Rectal smooth muscle tissue (tissue), 1 donor: Measurements from ENCODE around the gene KRTAP10-7.
"Not testable (repeated sequence)": the region's sequence is repeated elsewhere in the genome, so short reads cannot be mapped to it uniquely, and the experiment has no call there.

Source experiments
- H3K27ac ChIP-seq: one replicate; pipeline ENCODE4 v1.7.0; 2013; ENCODE audit warnings: low read depth, low read length, inconsistent platforms
- H3K27me3 ChIP-seq: one replicate; pipeline ENCODE4 v1.7.0; 2013; ENCODE audit warnings: low read length; ENCODE audit not compliant: control insufficient read depth, insufficient read depth
- H3K36me3 ChIP-seq: one replicate; pipeline ENCODE4 v1.7.0; 2013; ENCODE audit warnings: low read length; ENCODE audit not compliant: control insufficient read depth, insufficient read depth
- H3K4me1 ChIP-seq: one replicate; pipeline ENCODE4 v1.7.0; 2013; ENCODE audit warnings: low read length; ENCODE audit not compliant: control insufficient read depth, insufficient read depth
- H3K4me3 ChIP-seq: one replicate; pipeline ENCODE4 v1.7.0; 2013; ENCODE audit warnings: low read length
- H3K9ac ChIP-seq: one replicate; pipeline ENCODE4 v1.7.0; 2013; ENCODE audit warnings: low read length

Gene KRTAP10-7

DNA sequence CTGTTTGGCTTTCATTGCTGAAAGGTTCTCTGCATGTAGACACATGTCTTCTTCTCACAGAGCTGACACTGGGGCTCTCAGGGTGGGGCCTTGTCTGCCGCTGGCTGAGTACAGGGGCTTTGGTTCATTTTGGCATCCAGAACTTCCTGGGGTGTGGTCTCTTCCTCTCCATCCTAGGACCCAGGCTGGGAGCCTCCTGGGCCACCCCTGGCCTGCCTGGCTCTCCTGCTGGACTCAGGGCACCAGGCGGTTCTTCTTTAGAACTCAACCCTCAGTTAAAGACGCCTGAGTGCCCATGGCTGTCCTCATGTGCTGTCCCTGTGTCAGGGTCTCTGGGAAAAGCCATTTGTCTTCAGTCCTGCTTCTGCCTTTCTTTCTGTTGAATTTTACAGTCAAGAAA lies 14.5 kb upstream of the KRTAP10-7 start:
- H3K4me3 ChIP-seq = no peak overlapping the region
- H3K27ac ChIP-seq = no peak overlapping the region
- H3K27me3 ChIP-seq = peaks cover 2% of the 10 kb centered on the region
- no peak overlapping the region for H3K9ac ChIP-seq
- H3K4me1 ChIP-seq = no peaks in the 10 kb centered on the region
- no peaks in the 10 kb centered on the region for H3K36me3 ChIP-seq

DNA sequence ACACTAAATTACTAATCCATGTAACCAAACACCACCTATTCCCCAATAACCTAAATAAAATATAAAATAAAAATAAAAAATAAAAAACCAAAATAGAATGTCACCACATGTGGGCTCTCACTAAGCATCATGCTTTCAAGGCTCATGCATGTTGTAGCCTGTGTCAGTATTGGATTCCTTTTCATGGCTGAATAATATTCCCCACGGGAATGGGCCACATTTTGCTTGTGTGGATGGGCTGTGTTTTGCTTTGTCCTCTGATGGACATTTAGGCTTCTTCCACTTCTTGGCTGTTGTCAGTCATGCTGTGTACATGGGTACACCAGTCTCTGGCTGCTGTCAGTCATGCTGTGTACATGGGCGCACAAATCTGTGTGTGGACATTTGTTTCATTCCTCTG lies 11.3 kb upstream of the KRTAP10-7 start:
- no peak overlapping the region for H3K27ac ChIP-seq
- H3K4me3 ChIP-seq = no peak overlapping the region
- H3K36me3 ChIP-seq = no peaks in the 10 kb centered on the region
- no peak overlapping the region for H3K9ac ChIP-seq
- H3K4me1 ChIP-seq = no peaks in the 10 kb centered on the region
- peaks cover 2% of the 10 kb centered on the region for H3K27me3 ChIP-seq

DNA sequence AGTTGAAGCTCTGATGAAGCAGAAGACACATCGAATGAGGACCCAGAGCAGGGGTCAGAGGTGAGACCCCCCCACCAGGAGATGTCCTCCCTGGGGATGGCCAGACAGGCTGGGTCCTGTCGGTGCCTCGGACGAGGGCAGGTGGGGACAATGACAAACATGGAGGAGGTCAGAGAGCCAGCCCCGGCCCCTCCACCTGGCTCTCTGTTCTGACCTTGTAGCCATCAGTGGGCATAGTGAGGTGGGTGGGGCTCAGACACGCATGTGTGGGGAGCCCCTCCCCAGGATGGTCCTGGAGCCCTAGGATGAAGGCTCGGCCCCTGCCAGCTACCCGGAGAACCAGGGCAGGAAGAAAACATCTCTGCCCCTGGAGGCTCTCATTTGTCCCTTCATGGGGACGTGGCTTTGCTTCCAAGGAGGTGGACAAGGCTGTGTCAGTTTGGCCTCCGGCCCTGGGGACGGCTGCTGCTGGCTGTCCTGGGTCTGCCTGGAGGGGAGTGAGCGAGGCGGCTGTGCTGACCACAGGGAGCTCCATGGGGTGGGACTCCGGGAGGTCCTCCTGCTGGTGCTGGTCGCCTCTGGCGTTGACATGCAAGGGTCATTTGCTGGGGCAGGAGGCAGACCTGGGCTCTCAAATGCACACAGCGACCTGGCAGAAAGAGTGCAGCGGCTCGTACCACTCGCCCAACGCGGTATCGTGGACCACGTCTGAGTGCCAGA lies 10.7 kb upstream of the KRTAP10-7 start:
- H3K27ac ChIP-seq = no peak overlapping the region
- no peak overlapping the region for H3K4me3 ChIP-seq
- H3K4me1 ChIP-seq = no peaks in the 10 kb centered on the region
- peaks cover 2% of the 10 kb centered on the region for H3K27me3 ChIP-seq
- no peak overlapping the region for H3K9ac ChIP-seq
- H3K36me3 ChIP-seq = no peaks in the 10 kb centered on the region

DNA sequence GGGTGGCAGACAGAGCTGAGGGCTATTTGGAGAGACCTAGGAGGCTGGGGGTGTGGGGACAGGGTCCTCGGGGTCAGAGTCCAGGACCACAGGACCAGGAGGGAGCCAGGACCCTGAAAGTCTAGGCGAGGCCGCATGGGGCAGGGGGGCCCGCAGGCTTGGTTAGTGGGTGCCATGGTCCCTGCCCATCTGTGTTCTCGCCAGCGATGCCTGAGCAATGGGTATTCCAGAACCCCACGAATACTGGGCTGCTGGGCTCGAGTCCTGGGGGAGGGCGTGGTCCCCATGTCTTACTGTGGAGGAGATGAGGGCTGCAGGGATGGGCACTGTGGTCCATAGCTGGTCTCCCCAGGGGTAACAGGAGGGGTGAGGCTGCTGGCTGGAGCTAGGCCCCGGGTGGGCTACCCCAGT lies 10.1 kb upstream of the KRTAP10-7 start:
- Histone ChIP-seq H3K4me3 (no peak overlapping the region), H3K27ac (no peak overlapping the region), H3K27me3 (peaks cover 2% of the 10 kb centered on the region)

DNA sequence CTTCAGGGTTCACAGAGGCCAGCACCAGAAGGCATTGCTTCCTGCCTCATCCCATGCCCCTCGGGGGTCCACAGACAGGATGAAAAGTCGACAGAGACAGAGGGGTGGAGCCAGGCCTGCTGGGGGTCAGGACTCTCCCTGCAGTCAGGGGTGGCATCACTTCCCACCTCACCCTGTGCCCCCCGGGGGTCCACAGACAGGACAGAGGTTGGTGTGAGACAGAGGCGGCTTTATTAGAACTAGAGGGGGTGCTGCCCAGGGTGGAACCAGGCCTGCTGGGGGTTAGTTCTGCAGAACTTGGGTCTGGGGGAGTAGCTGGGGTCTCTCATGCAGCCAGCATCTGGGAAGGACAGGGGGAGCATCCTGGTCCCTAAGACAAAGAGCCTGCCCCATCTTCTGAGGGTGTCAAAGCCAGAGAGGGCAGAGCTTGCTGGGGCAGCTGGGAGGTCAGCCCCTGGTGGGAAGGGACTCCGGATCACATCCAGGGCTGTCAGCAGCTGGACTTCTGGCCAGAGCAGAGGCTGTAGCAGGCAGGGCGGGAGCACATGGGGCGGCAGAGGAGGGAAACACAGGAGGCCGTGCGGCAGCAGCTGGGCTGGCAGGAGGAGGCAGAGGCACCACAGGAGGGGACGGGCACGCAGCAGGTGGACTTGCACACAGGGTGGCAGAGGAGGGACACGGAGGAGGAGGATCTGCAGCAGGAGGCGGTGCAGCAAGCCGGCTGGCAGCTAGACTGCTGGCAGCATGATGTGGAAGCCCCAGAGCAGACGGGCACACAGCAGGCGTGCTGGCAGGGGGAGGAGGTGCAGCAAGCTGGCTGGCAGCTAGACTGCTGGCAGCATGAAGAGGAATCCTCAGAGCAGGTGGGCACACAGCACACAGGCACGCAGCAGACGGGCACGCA lies 9.2 kb upstream of the KRTAP10-7 start:
- H3K27me3 ChIP-seq, H3K27ac ChIP-seq, H3K9ac ChIP-seq, H3K4me1 ChIP-seq, H3K36me3 ChIP-seq, H3K4me3 ChIP-seq: not testable (repeated sequence)

More for the DNA sequence above, 10.1 kb upstream of the KRTAP10-7 start:
- Histone ChIP-seq H3K36me3 (no peaks in the 10 kb centered on the region), H3K4me1 (no peaks in the 10 kb centered on the region), H3K9ac (no peak overlapping the region)

DNA sequence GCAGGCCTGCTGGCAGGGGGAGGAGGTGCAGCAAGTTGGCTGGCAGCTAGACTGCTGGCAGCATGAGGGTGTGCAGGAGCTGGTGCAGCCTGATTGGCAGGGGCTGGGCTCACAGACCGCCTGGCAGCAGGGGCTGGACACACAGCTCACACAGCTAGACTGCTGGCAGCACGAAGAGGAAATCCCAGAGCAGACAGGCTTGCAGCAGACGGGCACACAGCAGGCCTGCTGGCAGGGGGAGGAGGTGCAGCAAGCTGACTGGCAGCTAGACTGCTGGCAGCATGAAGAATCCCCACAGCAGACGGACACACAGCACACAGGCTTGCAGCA lies 8.6 kb upstream of the KRTAP10-7 start:
- H3K27ac ChIP-seq, H3K36me3 ChIP-seq, H3K4me3 ChIP-seq, H3K4me1 ChIP-seq, H3K27me3 ChIP-seq, H3K9ac ChIP-seq: not testable (repeated sequence)

DNA sequence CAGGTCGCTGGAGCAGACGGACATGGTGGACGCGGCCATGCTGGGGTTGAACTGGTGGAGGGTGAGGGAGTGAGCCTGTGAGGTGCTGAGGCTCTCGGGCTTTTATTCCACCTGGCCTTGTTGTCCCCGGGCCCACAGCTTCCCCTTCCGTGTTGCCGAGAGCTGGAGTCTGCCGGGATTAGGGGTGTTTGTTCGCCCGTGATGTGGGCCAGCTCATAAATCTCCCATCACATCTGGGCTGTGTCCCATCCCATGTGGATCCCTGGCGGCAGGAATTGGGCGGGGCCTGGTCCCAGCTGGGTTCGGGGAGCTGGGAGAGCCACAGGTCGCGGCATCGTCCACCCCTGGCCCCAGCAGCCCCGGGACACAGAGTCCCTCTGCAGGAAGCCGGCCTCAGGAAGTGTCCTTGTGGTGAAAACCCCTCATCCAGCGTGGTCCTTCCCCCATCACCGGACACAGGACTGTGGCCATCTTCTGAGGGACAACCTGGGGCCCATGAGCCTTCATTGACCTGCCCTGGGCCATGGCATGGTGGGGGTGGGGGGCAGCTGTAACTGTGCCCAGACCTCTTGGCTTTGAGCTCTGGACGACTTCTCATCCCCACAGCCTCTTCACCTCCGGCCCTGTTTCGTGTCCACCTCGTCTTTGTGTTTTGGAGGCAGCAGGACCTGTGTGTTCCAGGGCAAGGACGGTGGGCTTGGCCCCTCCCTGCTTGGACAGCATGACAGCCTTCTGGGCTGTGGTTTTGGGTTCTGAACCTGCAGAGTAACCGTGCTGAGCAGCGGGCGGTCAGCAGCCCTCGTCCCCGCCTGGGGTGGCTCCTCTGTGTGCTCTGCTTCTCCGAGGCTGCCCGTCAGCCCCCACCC lies 7.7 kb upstream of the KRTAP10-7 start, which contains the start of gene KRTAP10-6:
KRTAP10-6 (minus strand) TSS at position 60 of the 866 bp plus-strand sequence; CDS start at position 39, 21 bp downstream.
- H3K27ac ChIP-seq = no peak within 1 kb of the TSS
- no peak within 1 kb of the TSS for H3K9ac ChIP-seq
- H3K36me3 ChIP-seq = no peaks in the 10 kb centered on the region
- H3K27me3 ChIP-seq = peaks cover 2% of the 10 kb centered on the region
- H3K4me1 ChIP-seq = no peaks in the 10 kb centered on the region
- H3K4me3 ChIP-seq = no peak within 1 kb of the TSS

DNA sequence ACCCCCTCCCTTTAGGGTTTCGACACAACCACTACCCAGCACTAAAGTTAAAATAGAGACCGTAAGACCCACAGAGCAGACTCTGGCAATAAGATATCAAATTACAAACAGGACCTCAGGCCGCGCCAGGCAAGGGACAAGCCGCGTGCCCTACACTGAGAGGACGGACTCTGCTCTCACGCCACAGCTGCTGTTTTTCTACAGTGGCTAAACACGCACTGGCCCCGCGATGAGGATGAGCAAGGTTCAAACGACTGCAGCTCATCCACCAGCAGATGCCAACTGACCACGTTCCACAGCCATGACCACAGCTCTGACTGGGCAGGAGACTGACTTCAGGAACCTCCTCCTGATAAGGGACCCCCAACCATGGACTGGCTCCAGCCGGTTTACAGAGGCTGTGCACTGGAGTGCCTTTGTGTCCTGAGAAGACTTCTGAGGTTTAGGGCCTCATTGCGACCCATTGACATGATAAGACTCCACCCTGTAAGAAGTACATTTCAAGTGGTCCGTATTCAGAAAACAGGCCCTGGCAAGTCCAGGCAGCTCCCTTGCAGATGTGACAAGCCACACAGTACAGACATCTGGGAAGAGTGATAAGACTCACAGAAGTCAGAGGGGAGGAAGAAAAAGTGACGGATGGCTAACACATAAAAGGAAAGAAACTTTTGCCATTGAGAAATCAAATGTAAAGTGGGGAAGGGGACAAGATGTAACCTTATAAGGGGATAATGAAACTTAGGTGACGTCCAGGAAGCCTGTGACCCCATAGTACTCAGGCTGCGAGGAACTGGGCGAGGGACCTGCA lies 6.6 kb upstream of the KRTAP10-7 start:
- no peaks in the 10 kb centered on the region for H3K4me1 ChIP-seq
- peaks cover 2% of the 10 kb centered on the region for H3K27me3 ChIP-seq
- H3K36me3 ChIP-seq = no peaks in the 10 kb centered on the region
- H3K4me3 ChIP-seq = no peak overlapping the region
- no peak overlapping the region for H3K27ac ChIP-seq
- H3K9ac ChIP-seq = no peak overlapping the region

DNA sequence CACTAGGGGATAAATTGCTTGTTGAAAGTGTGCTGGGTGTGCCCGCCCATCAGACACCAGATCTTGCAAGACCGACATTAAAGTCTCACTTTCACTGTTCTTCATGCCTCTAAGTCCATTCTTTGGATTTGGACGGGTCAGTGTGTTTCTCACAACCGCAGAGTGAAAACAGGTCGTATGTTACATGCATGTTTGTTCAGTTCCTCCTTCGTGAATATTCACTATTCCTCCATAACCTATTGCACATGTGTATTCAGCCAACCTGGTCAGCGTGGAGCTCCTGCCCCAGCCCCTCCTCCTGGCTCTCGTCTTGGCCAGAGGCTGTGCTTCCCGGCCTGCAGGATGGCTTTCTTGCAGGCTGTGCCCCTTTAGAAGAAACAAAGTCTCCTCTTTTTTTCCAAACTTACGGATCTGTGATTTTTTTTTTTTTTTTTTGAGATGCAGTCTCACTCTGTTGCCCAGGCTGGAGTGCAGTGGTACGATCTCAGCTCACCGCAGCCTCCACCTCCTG lies 5.9 kb upstream of the KRTAP10-7 start:
- H3K9ac ChIP-seq = no peak overlapping the region
- no peak overlapping the region for H3K27ac ChIP-seq
- H3K36me3 ChIP-seq = no peaks in the 10 kb centered on the region
- no peaks in the 10 kb centered on the region for H3K27me3 ChIP-seq
- no peaks in the 10 kb centered on the region for H3K4me1 ChIP-seq
- no peak overlapping the region for H3K4me3 ChIP-seq

DNA sequence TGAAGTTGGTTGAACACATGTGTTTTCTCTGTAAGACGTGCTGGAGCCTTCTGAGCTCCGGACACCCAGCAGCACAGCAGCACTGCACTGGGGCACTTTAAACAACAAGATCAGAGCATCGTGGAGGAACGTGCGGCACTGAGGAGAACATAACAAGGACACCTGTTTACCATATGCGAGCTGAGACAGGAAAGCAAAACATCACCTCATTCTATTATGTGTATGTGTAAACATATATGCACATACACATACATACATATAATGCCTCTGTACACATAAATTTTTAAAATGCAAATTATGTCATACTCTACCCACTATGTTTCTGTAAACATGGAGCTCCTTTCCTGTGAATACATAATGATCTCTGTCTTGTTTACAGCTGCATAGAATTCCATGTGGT lies 4.9 kb upstream of the KRTAP10-7 start:
- Histone ChIP-seq H3K27ac (no peak overlapping the region), H3K4me3 (no peak overlapping the region), H3K27me3 (no peaks in the 10 kb centered on the region), H3K36me3 (no peaks in the 10 kb centered on the region), H3K4me1 (no peaks in the 10 kb centered on the region), H3K9ac (no peak overlapping the region)

DNA sequence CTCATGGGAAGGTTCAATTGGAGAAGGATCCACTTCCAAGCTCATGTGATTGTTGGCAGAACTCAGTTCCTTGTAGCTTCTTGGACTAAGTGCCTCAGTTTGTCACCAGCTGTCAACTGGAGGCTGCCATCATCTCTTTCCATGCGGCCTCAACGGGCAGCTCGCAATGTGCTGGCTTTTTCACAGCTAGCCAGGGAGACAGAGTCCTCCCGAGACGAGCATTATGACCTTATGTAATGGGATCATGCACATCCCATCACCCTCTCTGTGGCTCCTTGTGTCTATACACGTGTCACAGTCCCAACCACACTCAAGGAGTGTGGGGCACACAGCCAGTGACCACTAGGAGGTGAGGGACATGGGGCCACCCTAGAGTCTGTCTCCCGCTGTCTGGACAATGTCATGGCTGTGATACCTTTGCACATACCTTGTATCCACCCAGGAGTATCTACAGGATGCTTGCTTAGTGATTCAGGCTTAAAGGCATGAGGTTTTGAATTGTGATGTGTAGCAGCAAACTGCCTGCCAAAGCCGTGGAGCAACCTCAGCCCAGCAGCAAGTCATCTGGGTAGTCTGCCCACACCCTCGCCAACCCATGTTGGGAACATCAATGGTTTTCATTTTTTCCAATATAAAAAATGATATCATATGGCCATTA lies 4.2 kb upstream of the KRTAP10-7 start:
- Histone ChIP-seq H3K27ac (no peak overlapping the region), H3K9ac (no peak overlapping the region), H3K36me3 (no peaks in the 10 kb centered on the region), H3K27me3 (peaks cover 2% of the 10 kb centered on the region), H3K4me3 (no peak overlapping the region), H3K4me1 (no peaks in the 10 kb centered on the region)
